GM18868 (cell line): ENCODE measurements around the gene LRRK1.
A peak's percentile ranks its signal among the peaks of the same experiment; 100 is the strongest.
"Not testable (repeated sequence)": the region's sequence is repeated elsewhere in the genome, so short reads cannot be mapped to it uniquely, and the experiment has no call there.

ENCODE experiments used
- ATAC-seq: cut with Tn5 transposase; IDR thresholded peaks from one replicate; pipeline ENCODE4 v1.9.1; 2021; ENCODE audit warnings: mild to moderate bottlenecking, moderate library complexity; ENCODE audit not compliant: unreplicated experiment

LRRK1 gene

DNA sequence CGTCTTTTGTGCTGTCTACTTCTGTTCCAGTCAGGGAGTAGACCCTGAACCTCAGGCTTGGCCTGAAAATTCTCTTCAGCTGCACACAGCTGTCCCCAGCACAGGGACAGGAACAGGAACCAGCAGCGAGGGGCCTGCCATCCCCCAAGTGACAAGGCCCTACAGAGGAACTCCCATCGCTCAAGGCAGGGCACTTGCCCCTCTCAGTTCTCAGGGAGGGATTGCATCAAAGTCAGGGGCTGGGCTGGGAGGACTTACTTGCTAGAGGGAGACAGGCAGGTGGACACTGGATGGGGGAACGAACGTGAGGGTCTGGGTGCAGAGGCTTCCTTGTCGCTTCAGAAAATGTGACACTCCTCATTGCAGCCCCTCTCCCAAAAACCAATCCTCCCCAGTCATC, 169.1 kb downstream of the LRRK1 start:
- no peak for ATAC-seq

DNA sequence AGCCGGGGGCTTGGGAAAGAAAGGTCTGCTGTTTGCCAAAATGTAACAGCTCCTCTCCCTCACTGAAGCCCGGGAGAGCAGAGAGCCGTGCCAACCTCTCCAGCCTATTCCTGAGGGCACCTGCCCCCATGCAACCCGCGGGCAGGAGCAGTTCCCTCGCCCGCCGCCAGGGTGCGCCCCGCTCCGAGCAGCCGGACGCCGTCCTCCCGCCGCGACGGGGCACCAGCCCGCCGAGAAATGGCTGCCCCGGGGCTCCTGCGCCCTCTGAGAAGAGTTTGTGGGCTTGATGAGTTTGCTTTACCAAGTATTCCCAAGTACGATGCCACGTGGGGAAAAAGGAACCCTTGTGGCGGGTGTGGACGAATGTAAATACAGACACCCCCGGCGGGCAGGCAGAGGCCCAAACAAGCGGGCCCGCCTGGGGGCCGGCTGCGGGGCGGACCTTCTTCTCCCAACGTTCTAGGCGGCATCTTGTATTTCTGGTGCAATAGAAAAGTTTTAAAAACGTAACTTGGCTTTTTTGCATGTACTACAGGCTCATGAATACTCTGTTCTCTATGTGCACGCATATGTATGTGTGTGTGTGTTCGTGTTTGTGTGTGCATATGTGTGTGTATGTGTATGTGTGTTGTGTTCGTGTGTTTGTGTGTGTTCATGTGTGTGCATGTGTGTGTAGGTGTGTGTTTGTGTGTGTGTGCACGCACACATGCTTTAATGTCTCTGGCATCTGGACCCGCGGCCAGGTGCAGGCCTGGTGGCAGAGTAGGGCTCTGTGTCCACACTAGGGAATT, 169.8 kb downstream of the LRRK1 start:
- ATAC-seq, result peak; percentile 93

DNA sequence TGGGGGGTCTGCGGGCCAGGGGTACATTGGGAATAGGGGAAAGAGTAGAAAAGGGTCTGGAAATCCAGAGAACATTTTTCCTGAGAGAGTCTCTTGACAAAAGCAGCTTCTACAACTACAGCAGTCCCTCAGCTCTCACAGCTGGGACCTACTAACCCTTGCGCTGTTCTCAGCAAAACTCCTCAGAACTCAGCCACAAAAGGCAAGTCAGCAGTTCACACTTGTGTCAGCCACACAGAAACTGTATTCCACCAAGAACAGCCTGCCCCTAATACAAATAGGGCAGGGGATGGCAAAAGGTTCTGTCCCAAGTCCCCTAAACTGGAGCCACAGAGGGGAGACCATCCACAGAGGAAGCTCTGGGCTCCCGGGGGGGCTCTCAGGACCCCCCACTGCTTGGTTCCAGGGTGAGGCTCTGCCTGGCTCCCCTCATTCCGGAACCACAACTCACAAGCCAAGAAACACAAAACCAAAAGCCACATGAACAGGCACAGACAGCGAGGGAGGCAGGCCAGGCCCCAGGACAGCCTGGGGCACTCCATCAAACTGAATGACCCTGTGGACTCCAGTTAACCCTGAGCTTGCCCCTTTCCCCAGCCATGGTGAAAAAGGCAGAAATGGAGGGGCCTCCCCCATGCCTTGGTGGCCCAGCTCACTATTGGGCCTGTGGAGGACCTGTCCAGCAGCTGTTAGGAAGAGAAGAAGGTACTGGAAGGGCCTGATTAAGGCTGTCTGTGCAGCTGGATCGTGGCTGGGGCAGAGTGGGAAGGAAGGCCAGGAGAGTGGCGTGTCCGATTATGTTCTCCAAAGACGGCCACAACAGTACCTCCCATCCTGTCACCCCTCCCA, 170.6 kb downstream of the LRRK1 start:
- ATAC-seq, result no peak

DNA sequence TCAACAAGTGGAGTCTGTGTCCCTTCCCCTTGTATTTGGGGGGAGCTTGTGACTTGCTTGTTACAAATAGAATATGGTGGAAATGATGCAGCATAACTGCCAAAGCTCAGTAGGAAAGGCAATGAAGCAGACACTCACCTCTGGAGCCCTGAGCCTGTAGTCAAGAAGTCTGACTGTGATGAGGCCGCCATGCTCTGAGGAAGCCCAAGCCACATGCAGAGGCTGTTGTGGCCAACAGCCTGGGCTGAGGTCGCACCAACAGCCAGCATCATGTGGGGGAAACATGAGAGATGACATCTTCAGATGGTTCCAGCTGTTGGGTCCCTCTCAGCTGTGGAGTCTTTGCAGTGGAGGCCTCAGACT, 171.3 kb downstream of the LRRK1 start:
- ATAC-seq, result no peak

DNA sequence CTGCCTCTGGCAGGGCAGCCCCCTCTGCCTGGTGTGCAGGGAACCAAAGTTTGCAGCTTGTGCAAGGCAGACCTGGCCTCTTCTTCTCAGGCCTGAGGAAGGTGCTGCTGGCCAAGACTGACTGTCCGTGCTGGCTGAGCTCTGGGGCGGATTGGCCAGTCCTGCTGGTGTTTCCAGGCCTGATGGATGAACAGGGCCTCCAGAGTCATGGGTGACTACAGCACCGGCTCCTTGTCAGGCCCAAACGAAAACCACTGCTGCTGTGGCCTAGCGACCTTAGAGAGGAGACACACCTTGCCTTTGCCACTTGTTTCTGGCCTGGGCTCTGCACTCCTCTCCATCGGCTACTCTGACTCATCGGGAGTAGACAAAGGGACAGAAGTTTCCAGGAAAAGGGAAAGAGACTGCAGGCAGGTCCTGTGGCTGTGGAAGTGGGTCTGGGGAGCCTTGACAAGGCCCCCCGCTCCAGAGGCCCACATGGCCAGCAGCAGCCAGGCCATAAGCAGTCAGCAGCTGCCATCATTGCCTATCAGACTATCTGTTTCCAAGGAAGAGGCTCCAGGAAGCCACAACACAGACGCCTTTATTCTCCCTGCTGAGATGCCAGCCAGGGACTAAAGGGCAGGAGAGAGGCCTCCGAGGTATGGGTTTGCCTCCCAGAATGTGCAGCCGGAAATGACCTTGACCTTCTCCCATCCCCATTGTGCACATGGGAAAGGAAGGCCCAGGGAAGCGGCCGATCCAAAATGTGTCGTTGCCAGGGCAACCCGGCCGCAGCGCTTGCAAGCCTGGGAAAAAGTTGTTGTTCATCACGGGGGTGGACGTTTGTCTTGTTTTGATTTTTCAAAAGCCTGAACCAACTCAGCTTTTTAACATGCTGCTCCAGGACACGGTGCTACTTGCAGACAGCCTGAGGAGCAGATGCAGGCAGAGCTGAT, 172.2 kb downstream of the LRRK1 start:
- ATAC-seq, result no peak

DNA sequence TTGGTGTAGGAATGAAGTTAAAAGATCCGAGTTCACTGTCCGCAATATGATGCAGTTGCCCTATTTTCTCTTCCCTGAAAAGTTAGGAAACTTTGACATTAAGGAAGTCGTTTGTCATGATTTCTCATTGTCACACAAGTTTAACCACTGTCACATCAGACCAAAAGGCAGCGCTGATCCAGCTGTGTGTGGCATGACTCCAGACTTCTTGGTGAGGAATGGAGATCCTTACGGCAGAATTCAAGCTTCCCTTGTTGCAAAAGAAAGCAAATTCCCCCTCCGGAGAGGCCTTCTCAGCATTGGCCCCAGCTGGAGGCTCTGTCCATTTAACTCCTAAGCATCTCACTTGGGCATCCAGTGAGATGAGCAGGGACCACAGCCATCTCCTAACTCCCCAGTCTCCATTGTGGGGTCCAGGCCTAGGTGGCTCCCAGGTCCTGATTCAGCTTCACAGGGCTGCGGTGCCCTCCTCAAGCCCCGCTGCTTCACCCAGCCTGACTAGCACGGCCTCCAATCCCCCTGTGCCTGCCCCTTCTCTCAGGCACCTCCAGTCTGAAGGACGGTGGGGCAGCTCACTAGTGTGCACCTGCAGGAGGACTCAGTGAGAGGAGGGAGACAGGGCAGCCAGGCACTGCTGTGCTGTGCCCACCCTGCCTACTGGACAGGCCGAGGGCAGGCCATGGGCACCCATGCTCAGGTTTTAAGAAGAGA, 173.2 kb downstream of the LRRK1 start:
- no peak for ATAC-seq

DNA sequence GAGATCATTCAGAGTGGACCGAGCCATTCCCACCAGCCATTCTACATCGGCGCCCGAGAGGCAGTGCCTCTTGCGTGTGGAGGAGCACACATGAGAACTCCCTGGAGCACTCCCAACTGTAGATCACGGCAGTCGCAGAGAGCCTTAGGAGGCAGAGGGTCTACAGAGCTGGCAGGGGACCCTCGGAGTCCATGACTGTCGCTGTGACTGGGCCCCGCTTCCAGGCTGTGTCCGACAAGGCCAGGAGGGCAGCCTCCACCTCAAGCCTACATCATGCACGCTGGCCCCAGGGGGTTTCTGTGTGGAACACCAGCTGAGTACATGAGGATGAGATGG, 173.7 kb downstream of the LRRK1 start:
- ATAC-seq, result no peak

DNA sequence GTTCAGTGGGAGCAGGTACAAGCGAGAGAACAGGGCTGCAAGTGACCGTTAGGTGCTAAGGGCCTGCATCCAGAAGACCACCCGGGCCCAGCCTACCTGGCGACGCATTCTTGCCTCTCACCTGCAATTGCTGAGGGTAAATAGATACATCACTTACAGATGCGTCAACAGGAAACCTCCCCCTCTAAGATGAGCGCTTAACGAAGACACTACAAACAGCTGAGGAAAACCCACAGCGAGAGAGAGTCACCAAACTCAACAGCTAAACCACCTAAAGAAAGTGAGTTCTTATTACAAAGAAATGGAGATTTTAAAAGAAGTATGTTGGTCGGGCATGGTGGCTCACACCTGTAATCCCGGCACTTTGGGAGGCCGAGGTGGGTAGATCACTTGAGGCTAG, 174.8 kb downstream of the LRRK1 start:
- no peak for ATAC-seq

DNA sequence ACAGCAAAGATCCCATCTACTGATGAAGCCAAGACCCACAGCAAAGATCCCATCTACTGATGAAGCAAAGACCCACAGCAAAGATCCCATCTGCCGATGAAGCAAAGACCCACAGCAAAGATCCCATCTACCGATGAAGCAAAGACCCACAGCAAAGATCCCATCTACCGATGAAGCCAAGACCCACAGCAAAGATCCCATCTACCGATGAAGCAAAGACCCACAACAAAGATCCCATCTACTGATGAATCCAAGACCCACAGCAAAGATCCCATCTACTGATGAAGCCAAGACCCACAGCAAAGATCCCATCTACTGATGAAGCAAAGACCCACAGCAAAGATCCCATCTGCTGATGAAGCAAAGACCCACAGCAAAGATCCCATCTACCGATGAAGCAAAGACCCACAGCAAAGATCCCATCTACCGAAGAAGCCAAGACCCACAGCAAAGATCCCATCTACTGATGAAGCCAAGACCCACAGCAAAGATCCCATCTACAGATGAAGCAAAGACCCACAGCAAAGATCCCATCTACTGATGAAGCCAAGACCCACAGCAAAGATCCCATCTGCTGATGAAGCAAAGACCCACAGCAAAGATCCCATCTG, 176.7 kb downstream of the LRRK1 start:
- ATAC-seq, result not testable (repeated sequence)

DNA sequence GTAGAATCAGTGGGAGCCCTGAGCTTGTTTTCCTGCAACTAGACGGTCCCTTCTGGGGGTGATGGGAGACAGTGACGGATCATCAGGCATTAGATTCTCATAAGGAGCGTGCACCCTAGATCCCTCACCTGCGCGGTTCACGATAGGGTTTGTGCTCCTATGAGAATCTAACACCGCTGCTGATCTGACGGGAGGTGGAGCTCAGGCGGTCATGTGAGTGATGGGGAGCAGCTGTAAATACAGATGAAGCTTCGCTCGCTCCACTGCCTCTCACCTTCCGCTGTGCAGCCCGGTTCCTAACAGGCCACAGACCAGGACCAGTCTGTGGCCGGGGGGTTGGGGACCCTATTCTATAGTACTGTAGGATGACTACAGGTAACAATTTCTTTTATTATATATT, 178.0 kb downstream of the LRRK1 start:
- ATAC-seq, result no peak

DNA sequence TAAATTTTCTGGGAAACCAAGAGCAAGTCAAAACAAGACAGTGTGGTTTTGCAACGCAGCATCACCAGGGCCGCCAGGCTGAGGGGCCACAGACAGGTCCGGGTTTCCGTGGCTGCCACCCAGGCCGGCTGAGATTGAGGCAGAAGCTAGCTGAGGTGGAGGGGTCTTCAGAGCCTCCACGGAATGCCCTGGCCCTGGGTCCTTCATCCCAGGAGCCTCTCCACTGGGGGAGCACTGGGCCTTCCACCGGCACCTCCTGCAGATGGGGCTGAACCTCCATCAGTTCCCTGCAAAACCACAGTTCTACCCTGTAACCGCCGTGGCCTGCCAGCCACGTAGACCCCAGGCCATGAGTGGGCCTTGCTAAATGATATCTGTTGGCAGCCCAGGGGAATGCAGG, 180.0 kb downstream of the LRRK1 start:
- ATAC-seq, result no peak

DNA sequence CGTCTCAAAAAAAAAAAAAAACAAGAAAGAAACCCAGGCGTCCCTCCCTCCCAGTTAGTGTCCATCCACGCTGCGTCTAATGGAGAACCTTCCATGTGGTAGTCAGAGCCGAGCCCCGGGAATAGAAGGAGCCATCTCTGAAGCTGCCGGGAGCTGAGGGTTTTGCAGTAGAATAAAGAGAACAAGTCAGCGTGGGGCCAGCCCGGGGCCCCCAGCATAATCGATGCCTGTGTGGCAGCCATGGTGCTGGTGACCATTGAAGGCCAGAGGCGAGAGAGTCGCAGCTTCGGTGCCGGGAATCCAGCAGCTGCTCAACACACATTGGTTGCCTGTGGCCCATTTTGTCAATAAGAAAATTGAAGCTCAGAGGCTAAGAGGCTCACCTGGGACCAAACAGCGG, 181.0 kb downstream of the LRRK1 start:
- ATAC-seq, result no peak

DNA sequence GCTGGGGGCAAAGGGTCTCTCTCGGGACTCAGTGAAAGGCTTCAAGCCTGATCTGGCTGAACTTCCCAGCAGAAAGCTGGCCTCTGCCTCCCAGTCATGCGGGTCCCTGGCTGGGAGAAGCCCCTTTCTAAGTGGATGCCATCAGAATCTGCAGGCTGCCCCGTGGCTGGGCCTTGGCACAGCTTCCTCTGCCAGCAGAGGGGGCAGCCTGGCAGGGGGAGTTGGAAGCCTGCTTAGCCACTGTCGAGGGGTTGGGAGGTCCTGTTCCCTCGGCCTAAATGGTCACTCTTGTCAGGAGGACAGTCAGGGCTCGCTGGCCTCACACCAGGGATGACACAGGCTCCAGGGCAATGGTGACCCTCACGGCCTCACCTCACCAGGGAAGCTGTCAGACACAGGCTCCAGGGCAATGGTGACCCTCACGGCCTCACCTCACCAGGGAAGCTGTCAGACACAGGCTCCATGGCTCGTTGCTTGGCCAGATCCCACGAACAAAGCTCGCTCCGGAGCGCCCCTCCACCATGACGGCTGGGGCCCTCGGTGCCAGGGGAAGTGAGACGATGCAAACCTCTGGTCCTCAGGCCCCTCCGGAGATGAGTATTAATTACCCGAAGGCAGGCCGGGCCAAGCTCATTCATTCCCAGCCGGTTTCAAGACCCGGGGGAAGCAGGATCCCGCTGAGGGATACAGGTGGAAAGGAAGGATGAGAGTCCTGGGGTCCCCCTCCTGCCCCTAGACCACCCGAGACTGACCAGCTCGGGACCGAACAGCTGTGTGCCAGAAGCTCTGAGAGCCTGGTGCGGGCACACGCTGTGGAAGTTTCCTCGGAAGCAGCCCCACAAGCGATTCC, 181.7 kb downstream of the LRRK1 start:
- no peak for ATAC-seq

DNA sequence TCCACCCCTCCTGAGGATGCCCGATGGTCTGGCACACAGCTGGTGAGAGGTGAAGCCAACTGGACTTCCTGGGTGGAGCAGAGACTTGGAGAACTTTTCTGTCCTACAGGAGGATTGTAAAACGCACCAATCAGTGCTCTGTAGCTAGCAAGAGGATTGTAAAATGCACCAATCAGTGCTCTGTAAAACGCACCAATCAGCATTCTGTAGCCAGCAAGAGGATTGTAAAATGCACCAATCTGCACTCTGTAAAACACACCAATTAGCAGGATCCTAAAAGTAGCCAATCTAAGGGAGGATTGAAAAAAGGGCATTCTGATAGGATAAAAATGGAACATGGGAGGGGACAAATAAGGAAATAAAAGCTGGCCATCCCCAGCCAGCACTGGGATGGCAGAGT, 182.5 kb downstream of the LRRK1 start:
- ATAC-seq, result no peak

DNA sequence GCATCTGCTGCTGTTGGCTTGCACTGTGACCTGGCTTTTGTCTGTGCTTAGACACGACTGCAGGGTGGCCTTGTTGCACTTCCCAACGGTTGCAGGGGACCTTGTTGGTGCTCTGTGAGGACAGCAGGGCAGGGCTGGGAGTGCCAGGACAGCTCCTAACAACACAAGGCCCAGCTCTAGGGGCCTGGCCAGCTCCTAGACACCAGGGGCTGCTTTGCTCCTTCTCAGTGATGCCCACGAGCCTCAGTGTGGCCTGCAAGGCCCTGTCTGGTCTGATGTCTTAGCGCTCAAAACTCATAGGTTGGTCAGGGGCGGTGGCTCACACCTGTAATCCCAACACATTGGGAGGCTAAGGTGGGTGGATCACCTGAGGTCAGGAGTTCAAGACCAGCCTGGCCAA, 183.6 kb downstream of the LRRK1 start:
- no peak for ATAC-seq

DNA sequence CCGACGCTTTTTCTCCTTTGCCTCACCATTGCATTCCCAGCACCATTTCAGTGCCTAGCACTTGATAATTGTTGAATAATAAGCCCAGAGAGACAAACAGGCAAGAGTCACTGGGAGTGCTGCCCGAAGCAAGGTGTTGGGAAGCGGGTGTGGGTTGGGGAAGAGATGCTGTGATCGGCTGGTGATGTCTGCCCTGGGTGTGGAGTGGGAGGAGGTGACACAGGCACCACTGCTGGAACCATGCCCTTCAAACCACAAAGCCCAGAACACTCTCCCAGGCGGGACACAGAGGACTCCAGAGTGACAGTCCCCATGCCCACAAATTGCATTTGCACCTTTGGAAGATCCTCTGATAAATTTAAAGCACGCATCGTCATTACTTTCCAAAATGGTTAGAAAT, 184.4 kb downstream of the LRRK1 start:
- no peak for ATAC-seq

DNA sequence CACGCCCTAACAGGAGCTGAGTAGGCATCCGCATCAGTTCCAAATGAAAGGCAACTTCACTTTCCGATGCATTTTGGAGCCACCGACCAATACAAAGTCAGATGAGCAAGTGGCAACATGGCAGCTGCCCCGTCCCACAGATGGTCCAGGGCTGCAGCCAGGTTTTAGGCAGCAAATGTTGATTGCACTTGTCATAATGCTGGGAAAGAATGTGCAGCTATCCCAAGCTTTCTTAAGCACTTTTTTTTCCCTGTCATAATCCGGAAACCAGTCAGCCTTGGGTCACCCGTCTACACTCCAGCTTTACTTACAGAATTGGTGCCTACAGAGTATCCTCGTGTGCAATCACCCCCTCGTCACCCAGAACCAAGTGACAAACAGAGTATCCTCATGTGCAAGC, 185.0 kb downstream of the LRRK1 start:
- ATAC-seq, result no peak

DNA sequence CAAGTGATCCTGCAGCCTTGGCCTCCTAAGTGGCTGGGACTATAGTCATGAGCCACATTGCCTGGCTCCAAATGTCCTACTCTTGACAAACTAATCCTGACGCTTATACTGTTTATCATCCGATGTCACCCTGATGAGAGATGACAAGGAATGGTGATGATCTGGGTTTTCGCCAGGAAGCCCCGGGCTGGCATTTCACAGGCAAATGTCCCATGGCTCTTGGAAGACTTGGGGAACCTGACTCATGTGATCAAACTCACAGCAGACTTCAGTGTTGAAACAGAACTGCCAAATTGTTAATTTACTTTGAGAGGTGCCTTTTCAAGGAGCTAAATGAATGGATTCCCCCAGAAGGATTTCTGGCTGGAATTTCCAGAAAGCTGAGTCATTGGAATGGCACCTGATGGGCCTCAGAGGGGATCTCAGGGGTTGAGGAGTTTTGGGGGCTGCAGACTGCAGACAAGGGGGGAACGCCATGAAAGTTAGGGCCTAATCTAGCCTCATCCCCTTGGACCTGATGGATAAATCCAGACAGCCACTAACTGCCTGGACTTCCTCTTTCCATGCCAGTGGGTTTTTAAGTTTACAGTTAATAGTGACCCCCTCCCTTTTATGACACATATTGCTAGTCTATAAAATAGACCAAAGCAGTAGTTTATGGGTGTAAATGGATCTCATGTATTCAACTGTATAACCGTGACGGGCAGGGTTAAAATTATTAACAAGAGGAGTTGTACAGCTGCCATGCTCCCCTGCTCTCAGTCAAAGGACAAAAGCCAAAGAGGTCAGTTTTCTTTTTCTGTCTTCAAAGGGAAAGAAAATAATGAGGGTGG, 186.1 kb downstream of the LRRK1 start:
- no peak for ATAC-seq

DNA sequence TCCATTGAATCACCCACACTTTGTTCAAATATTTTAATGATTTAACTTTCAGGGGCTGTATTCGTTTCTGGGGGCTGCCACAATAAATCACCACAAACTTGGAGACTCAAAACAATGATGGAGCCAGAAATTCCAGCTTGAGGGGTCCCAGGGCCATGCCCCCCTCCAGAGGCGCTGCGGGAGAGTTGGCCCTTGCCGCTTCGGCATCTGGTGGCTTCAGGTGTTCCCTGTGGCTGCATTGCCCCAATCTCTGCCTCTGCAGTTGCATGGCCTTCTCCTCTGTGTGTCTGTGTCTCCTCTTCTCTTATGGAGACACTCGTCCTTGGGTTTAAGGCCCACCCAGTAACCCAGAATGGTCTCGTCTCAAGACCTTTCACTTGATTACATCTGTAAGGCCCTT, 187.9 kb downstream of the LRRK1 start:
- no peak for ATAC-seq
